Cardiac septum (tissue), 1 donor: ENCODE data around the gene DDX52. TPM values are rescaled to one million over a fixed set of nuclear protein-coding genes. Genes with fewer than 3 reads are reported as not detected.
"Not testable (repeated sequence)": the region's sequence is repeated elsewhere in the genome, so short reads cannot be mapped to it uniquely, and the experiment has no call there.

ENCODE experiments used
- DNase-seq: peaks from one replicate; pipeline ENCODE4 v3.0.0-alpha.2; 2020; ENCODE audit warnings: low spot score
- intact Hi-C: fragments of 100-400 bp; cut with DNase I; formaldehyde crosslinking; loops from one replicate; pipeline ENCODE4 v1.14.0; 2022
- long read RNA-seq: library from polyadenylated mRNA; unstranded; transcript quantifications from one replicate; pipeline ENCODE4 v2.0.0, GENCODE V29; 2021
- total RNA-seq: library from RNA; stranded (reverse); fragmentation: NEBNext Ultra II Directional; extraction: Animal tissue kit (Norgen Biotek cat#: 25700); gene quantifications from one replicate; pipeline ENCODE4 v1.2.1, GENCODE V29; 2021
- donor health status: DM: no; HTN: no; CAD: no.

Gene DDX52, protein sequence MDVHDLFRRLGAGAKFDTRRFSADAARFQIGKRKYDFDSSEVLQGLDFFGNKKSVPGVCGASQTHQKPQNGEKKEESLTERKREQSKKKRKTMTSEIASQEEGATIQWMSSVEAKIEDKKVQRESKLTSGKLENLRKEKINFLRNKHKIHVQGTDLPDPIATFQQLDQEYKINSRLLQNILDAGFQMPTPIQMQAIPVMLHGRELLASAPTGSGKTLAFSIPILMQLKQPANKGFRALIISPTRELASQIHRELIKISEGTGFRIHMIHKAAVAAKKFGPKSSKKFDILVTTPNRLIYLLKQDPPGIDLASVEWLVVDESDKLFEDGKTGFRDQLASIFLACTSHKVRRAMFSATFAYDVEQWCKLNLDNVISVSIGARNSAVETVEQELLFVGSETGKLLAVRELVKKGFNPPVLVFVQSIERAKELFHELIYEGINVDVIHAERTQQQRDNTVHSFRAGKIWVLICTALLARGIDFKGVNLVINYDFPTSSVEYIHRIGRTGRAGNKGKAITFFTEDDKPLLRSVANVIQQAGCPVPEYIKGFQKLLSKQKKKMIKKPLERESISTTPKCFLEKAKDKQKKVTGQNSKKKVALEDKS
- total RNA-seq, result 12.4 TPM
- long read RNA-seq, full-length matches to known transcripts, result 10 of 17 reads
- long read RNA-seq, partial matches to known transcripts, result 5 of 17 reads
- long read RNA-seq, other reads (novel, unspliced or antisense), result 2 of 17 reads

DNA sequence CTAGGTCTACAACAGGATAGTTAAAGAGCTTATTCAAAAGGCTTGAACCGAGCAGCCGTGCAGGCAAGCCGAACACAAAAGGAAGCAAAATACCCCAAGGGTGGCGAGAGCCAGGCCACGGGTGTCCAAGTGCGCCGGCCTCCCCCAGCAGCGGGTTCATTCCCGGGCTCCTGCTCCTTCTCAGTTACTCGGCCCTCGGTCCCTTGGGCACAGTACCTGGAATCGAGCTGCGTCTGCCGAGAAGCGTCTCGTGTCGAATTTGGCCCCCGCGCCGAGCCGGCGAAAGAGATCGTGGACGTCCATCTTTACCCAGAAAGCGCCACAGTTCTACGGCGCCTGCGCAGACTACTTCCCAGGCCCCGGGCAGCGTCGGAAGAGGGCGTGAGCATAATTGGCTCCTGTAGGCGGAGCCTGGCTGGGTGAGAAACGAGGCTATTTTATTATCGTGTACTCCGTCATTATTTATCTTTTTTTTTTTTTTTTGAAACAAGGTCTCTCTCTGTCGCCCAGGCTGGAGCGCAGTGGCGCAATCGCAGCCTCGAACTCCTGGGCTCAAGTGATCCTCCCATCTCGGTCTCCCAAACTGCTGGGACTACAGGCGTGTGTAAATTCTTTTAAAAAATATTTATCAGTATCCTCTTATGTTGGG, at the start of gene DDX52:
DDX52 (minus strand) TSS at position 329 of the 649 bp plus-strand sequence; CDS start at position 303, 26 bp downstream.
- intact Hi-C loops, result loop anchor here (2.0 kb wide), 1 partner anchor 34 kb away; the partner anchor contains the start of gene SYNRG
- peak; percentile 96 for DNase-seq

DNA sequence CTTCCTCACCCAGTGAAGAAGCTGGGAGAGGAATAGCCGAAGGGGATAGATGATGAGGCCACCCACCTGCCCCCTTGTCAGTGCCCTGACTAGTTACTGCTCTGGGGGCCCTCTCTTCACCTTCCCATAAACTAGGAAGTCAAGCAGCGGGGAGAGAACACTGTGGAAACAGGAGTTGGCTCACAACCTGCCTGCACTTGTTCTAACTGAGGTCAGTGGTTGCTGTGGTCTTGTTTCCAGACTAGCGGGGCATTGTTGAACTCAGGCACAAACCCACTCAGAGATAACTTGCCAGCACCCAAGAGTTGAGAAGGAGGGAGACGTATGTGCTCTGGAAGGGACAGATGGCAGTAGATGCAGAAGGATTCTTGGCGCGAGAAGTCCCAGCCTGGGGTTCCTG, 48.6 kb upstream of the DDX52 start:
- no peak for DNase-seq
- intact Hi-C loops, result no loop called here

DNA sequence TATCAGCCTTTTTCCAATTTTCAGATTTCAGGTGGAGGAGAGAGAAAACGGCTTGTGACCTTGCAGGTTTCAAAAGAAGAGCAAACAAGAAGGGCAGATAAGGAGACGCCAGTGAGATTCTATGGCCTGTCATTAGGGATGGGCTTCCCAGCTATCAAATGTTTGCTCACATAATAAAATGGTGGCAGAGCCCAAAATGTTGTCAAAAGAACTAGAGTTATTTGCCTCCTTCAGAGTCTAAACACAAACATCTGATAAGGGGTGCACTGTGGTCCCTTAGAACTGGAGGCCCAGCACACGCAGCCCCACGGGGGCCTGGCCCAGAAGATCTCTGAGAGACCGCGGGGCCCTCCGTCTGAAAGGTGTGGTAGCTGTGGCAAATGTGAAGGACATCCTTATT, 46.1 kb upstream of the DDX52 start:
- intact Hi-C loops, result no loop called here

DNA sequence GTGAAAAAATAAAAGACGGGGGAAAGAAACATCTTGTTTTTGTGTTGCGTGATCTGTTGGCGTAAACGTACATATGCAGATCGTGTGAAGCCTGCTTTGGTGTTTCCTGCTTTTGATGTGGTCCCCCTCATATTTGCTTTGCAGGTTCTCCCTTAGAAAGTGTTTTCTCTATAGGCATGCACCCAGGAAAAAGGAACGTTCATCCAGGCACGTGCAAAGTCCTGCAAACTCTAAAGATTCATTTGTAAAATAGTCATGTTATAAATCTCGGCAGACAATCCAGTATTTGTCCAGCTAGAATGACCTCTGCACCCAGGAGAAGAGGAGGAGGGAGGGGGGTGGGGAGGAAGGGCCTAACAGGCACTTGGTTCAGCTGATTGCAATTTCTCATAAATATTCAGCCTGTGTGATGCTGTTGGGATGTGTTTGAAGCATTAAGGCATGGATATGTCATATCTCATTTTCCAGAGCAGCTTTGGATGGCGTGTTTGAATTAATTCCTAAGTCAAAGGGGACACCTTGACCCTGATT, 40.3 kb upstream of the DDX52 start:
- intact Hi-C loops, result no loop called here
- no peak for DNase-seq

More for the DNA sequence above, 46.1 kb upstream of the DDX52 start:
- DNase-seq, result no peak

DNA sequence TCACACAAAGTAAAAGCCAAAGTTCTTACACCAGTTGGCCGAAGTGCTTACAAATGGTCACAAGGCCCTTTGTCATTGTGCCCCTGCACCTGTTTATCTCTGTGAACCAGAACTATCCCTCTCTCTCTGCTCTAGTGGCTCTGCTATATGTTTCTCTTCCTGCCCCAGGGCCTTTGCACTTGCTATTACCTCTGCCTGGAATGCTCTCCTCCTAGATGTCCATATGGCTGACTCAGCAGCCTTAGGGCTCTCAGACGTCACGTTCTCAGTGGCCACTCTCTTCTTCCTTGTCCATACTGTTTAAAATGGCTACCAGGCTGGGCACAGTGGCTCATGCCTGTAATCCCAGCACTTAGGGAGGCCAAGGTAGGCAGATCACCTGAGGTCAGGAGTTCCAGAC, 38.8 kb upstream of the DDX52 start:
- intact Hi-C loops, result no loop called here
- no peak for DNase-seq

DNA sequence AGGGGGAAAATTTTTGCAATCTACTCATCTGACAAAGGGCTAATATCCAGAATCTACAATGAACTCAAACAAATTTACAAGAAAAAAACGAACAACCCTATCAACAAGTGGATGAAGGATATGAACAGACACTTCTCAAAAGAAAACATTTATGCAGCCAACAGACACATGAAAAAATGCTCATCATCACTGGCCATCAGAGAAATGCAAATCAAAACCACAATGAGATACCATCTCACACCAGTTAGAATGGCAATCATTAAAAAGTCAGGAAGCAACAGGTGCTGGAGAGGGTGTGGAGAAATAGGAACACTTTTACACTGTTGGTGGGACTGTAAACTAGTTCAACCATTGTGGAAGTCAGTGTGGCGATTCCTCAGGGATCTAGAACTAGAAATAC, 36.7 kb upstream of the DDX52 start:
- DNase-seq, intact Hi-C loops: not testable (repeated sequence)

DNA sequence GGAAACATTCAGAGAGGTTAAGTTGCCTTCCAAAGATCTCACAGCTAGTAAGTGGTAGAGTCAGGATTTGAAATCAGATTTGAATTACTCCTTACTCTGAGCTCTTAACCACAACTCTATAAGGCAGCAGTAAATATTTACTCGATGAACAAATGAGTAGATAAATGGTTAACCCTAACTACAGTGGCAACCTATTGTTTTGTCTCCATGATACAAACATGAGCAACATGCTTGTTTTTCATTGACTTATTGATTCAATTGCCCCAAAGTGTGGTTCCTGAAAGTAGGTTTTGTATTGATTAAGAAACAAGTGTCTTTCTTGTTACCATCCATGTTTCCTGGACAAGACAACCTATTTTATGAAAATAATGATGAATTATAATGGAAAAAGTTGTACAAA, 34.8 kb upstream of the DDX52 start:
- no peak for DNase-seq
- intact Hi-C loops, result no loop called here

DNA sequence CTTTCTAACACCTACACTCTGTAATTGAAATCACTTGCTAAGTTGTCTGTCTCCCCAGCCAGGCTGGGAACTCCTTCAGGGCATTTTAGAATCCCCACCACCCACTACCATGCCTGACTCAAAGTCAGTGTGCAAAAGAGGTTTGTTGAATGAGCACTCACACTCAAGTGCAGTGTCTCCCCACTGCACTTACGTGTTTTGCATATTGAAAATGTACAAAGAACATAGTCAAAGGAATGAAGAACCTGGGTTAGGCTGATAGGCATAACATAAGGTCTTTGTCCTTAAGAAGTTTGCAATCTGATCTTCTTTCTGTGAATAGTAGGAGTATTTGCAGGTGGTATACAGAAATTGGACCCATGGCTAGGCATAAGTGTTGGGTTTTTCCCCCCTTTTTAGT, 33.8 kb upstream of the DDX52 start:
- intact Hi-C loops, result no loop called here
- DNase-seq, result no peak

DNA sequence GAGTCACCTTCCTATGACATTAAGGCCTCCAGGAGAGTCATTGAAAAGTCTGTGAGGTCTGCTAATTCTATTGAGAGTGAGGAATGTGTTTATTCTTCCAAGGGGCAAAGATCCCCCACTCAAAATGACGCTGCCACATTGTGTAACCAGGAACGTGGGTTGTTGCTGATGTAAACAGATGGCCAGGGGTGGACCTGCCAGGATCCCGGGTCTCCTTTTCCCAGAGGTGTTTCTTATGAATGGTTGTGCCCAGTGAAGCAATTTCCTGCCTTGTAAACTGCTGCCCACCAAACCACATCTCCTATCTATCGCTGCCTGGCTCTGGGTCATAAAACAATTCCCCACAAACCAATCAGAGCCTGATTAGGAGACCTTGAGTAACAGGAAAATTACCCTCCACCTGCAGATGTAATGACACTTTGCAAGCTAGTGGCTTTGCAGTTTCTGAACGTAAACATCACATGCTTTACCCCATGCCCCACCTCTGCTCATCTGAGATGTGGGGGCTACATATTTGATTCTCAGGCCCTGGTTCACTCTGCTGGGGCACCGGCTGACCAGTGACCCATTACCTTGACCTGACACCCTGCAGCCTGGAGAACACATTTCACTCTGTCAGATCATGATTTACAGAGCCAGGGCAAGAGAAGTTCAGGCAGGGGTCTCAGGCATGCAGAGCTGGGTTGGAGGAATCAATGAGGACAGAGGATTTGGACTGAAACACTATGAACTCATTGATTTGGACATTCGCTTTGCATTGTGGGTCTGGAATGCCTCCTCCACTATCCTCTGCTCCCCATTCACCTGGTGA, 33.1 kb upstream of the DDX52 start:
- intact Hi-C loops, result no loop called here
- DNase-seq, result no peak

DNA sequence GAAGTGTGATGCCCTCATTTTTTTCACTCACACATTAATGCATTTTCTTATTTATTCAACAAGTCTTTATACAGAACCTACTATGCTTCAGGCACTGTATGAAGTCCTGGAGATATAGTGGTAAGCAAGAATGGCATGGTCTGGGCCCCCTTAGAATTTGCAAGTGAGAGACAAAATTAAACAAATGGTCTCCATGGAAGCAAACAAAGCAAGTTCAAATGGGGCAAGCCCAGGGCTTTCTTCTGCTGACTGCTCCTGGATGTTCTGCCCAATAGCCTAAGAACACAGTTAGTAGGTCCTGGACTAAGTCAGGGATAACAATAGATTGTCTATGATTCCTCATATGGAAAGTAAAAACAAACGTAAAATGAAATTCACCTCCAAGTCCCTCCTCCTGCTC, 31.3 kb upstream of the DDX52 start:
- intact Hi-C loops, result no loop called here
- DNase-seq, result no peak

DNA sequence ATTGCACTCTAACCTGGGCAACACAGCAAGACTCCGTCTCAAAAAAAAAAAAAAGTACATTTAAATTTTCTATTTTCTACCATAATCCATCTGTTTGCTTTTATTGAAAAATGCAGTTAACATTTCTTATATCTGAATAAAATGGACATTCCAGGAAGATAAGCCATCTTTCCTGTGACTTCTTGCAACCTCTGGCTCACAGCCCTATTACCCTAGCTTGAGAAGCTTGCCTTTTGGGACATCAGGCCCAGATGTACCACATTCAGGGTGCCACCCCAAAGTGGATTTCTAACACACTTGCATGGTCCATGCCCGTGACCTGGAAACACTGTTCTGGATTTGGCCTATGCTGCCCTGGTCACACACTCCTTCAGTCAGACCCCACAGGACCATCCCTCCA, 30.1 kb upstream of the DDX52 start:
- intact Hi-C loops, result no loop called here
- DNase-seq, result no peak

DNA sequence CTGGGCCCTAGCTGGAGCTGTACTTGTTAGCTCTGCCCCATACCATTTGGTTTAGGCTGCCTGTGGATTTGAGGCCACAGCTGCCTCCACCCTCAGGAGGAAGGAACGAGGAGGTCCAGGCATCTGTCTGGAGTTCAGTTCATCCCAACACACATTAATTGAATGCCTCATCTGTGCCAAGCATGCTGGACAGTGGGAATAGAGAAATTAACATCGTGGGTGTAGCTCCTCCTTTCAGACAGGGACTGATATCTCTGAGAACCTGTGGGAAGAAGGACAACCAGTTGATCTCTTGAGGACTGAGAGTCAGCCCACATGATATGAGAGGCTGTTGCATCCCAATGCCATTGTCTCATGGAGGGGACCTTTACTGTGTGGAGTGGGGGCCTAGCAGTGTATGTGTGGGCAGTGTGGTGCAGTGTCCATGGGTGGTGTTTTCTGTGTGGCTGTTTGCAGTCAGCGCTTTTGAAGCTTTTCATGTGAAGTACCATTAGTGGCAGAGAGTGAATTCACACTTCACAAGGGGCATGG, 29.4 kb upstream of the DDX52 start:
- DNase-seq, result no peak
- intact Hi-C loops, result no loop called here

DNA sequence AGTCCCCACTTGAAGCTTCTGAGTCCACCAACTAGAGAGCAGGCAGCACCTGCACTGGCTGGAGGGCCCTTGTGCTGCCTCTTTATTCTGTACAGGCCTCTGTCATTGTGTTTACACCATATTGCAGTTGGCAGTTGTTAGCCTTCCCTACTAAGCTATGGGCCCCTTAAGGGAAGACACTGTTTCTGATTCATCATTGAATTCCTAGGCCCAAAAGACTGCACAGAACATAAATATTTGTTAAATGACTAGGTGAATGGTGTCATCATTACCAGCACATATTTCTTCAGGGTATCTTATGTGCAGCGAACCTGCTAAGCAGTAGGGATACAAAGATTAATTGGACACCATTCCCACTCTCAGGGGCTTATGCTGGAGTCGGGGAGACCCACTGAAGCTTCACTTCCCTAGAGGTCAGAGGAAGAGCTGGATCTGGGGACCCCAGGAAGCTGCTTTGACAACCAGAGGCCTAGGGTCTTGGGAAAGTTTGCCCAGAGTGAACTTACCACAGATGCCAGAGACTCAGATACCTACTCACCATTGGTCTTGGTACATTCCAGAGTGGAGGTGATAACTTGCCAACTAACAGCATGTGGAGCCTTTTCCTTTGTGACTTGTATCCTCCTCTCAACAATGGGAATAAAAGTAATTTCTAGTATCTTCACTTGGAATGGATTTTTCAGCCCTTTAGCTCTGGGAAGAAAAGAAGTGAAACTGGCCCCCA, 28.7 kb upstream of the DDX52 start:
- intact Hi-C loops, result no loop called here
- no peak for DNase-seq

DNA sequence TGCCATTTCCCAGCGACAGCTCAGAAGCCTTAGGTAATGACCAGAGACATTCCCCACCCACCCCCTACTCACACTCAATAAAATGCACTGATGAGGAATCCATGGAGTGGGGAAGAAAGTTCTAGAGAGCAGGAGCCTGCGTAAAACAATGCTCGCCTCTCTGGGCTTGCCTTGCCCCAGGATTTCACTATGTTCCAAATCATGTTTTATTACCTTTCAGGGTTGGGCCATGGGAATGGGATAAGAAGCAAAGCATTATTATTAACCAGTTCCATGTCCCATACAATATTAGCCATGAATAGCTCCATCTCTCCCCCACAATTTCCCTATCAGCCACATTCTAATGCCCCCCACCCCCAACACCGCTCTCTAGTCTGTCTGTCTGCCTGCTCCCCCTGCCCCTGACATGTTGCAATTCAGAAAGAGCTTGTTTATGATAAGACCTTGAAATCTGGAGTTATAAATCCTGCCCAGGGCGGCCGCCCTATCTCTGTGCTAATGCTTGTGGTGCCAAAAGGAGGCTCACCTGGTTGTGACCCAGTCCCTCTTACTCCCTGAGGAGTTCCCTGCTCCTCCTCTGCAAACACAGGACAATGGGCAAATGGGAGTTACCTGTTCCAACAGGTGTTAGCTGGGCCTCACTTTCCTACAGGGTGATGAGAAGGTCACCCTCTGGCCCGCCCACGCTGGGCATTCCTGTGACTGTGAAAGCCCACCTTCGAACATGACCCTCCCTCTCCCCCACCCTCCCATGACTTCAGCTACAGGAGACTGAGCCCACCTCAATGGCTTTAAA, 28.0 kb upstream of the DDX52 start:
- intact Hi-C loops, result no loop called here
- no peak for DNase-seq

DNA sequence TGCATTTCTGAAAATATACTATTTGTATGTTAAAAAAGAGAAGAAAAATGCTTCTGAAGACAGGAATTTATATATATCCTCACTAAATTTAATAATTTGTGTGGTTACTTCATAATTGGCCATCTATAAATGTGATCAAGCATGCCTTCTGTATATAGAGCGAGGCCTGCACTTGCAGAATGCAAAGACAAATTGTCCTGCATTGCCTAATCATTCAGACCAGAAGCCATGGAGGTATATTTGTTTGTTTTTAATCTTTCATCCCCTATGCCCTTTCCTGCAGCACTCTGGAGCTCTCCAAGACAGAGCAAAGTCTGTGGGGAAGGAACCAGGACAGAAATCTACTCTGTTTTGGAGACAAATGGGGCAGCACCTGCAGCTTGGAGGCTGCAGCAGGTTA, 23.8 kb upstream of the DDX52 start:
- intact Hi-C loops, result no loop called here

DNA sequence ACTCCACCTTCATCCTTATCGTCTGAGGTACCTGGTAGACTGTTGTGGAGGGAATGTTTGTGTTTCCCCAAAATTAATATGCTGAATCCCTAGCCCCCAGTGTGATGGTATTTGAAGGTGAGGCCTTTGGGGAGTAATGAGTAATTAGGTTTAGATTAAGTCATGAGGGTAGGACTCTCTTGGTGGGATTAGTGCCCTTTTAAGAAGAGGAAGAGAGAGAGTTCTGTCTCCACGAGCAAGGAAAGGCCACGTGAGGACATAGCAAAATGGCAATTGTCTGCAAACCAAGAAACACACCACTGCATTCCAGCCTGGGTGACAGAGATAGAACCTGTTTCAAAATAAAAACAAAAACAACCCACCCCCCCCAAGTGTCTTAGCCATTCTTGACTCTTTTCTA, 21.0 kb upstream of the DDX52 start:
- intact Hi-C loops, result no loop called here
- no peak for DNase-seq

More for the DNA sequence above, 23.8 kb upstream of the DDX52 start:
- no peak for DNase-seq

DNA sequence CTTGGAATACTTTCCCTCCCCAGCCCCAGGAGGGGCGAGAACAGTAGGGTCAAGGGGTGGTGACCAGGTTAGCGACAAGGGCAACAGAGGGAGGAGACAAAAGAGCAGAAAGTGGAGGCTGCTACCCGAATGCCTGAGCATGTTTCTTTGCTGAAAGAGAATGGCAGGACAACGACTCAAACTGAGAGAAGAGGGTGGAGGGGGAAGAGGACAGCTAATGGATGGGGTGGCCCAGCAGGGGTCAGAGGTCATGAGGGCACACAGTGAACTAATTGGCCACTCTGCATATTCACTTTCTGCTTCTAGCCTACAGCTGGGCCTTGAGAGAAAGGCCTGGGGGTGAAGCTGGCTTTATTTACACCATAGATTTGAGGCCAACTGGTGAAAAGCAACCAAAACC, 19.1 kb upstream of the DDX52 start:
- intact Hi-C loops, result no loop called here
- no peak for DNase-seq
